ENCODE measurements around the gene EMD. TPM values are rescaled to one million over a fixed set of nuclear protein-coding genes. Genes with fewer than 3 reads are reported as not detected.

EMD gene
- total RNA-seq, 2 donors from 2014 or later: 61.4 to 66.1 TPM

DNA sequence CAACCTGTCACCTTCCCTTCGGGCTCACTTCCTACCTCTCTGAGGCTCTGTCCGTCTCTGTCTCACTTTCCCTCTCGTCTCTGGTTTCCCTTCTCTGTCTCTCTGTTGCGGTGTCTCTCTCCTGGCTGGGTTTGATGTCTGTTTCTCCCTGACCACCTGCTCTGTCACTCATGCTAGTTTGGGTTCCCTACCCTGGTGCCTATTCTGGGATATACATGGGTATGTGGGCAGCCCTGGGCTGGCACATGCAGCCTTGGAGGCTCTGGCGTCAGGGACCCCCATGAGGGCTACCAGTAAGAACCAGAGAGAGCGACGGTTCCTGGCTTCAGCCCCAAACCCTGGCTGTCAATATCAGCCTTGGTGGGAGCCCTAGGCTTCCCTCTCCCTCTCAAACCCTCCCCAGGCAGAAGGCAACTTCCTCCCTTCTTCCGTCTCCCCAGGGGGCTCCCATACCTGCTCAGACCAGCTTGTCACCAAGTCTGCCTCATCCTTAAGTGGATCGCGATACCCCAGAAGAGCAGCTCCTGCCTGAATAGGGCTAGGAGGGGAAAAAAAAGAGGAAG, 29.6 kb downstream of the EMD start:
- no peak for DNase-seq (ENCODE audit: low spot score)
- H3K4me3 ChIP-seq: no peak overlapping the region
- intact Hi-C loops (cut with DNase I): no loop called here
- H3K4me1 ChIP-seq (replicated peaks): no peaks in the 10 kb centered on the region
- 63% methylated on average over 7 of the region's 10 CpGs for WGBS
- no peaks in the 10 kb centered on the region for H3K36me3 ChIP-seq
- H3K9me3 ChIP-seq: no peaks in the 10 kb centered on the region
- H3K27me3 ChIP-seq (replicated peaks; ENCODE audit: insufficient read depth): no peaks in the 10 kb centered on the region
- TF ChIP-seq POLR2A (IDR thresholded peaks at IDR 0.05) (no peak), POLR2AphosphoS5 (IDR thresholded peaks at IDR 0.05) (no peak)
- TF ChIP-seq, protein P1, sequence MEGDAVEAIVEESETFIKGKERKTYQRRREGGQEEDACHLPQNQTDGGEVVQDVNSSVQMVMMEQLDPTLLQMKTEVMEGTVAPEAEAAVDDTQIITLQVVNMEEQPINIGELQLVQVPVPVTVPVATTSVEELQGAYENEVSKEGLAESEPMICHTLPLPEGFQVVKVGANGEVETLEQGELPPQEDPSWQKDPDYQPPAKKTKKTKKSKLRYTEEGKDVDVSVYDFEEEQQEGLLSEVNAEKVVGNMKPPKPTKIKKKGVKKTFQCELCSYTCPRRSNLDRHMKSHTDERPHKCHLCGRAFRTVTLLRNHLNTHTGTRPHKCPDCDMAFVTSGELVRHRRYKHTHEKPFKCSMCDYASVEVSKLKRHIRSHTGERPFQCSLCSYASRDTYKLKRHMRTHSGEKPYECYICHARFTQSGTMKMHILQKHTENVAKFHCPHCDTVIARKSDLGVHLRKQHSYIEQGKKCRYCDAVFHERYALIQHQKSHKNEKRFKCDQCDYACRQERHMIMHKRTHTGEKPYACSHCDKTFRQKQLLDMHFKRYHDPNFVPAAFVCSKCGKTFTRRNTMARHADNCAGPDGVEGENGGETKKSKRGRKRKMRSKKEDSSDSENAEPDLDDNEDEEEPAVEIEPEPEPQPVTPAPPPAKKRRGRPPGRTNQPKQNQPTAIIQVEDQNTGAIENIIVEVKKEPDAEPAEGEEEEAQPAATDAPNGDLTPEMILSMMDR (IDR thresholded peaks at IDR 0.05): no peak
- peak overlapping the region in 1 of 2 donors; percentile 43 for H3K27ac ChIP-seq

DNA sequence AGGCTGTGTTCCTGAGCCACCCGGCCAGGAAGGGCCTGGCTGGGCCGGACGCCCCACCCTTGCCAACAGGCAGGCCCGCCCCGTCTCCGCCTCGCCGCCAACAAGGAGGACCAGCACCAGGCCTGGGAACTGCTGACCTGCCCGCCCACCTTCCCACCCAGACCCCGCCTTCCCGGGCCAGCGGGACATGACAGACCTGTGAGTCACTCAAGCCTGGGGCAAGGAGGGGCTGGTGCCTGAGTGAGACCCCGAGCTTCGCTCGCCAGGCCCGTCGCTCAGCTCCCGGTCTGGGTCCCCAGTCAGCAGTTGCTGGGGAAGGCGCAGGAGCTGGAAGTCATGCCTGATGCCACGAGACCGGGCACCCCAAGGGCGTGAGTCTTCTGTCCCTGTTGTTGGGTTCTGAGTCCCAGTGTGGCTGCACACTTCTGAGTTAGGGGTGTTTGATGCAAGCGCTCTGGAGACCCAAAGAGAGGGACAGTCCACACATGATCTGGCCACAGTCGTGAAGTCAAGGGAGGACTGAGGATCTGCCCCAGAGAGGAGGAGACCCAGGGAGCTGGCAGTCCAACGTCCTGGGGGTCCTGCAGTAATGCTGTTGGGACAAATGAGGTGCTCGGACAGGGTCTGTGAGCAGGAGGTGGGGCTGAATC, 30.3 kb downstream of the EMD start, which contains the start of gene DNASE1L1:
DNASE1L1 (minus strand) TSS at position 33 of the 650 bp plus-strand sequence. CDS start 3,686 bp downstream, outside the sequence.
- intact Hi-C loops (cut with DNase I): no loop called here
- 49% methylated on average over 15 of the region's 26 CpGs for WGBS
- no peak for TF ChIP-seq POLR2AphosphoS5 (IDR thresholded peaks at IDR 0.05)
- TF ChIP-seq POLR2A (IDR thresholded peaks at IDR 0.05): peak; percentile 43
- TF ChIP-seq, protein P1 (IDR thresholded peaks at IDR 0.05): no peak
- DNase-seq (ENCODE audit: low spot score): peak; percentile 40
- H3K9me3 ChIP-seq: no peaks in the 10 kb centered on the region
- no peaks in the 10 kb centered on the region for H3K36me3 ChIP-seq
- no peaks in the 10 kb centered on the region for H3K27me3 ChIP-seq (replicated peaks; ENCODE audit: insufficient read depth)
- H3K4me3 ChIP-seq: no peak within 1 kb of the TSS
- H3K27ac ChIP-seq: peak within 1 kb of the TSS; percentile 18 to 43
- no peaks in the 10 kb centered on the region for H3K4me1 ChIP-seq (replicated peaks)

DNA sequence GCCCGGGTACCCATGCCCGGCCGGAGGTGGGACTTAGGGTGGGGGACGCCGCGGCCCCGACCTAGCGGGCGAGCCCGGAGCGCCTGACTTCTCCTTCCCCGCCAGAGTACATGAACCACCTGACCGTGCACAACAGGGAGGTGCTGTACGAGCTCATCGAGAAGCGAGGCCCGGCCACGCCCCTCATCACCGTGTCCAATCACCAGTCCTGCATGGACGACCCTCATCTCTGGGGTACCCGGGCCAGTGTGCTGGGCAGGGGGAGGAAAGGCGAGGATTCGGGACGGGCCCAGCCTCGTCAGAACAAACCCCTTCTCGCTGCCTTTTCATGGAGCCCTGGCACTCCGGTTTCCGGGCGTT, 32.9 kb downstream of the EMD start:
- peak; percentile 53 for DNase-seq (ENCODE audit: low spot score)
- TF ChIP-seq POLR2AphosphoS5 (IDR thresholded peaks at IDR 0.05) (peak; percentile 63), POLR2A (IDR thresholded peaks at IDR 0.05) (peak; percentile 68)
- TF ChIP-seq, protein P1 (IDR thresholded peaks at IDR 0.05): no peak
- intact Hi-C loops (cut with DNase I): loop anchor here (1.0 kb wide), 1 partner anchor 115 kb away; no protein-coding TSS in a partner anchor
- no peaks in the 10 kb centered on the region for H3K4me1 ChIP-seq (replicated peaks)
- H3K9me3 ChIP-seq: no peaks in the 10 kb centered on the region
- H3K27ac ChIP-seq: peak overlapping the region; percentile 88 to 92
- H3K36me3 ChIP-seq: no peaks in the 10 kb centered on the region
- H3K27me3 ChIP-seq (replicated peaks; ENCODE audit: insufficient read depth): no peaks in the 10 kb centered on the region
- peak overlapping the region; percentile 63 to 64 for H3K4me3 ChIP-seq
- 0% methylated on average over 14 of the region's 29 CpGs for whole genome bisulfite sequencing

DNA sequence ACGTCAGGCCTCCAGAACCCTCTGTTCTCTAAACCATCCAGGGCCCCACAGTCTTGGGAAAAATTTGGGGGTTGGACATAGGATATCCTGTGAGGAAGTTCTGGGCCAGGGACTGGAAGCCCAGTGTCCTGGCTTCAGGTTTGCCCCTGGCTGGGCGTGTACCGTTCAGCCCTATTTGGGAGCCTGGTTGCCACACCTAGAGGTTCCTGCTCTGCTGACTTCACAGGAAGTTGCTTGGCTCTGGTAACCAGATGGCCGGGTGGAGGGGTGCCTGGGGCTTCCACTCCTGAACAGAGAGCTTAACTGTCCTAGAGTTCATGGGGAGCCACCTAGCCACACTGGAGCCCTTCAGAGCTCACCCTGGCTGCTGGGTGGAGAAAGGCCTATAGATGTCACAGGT, 33.4 kb downstream of the EMD start:
- intact Hi-C loops (cut with DNase I): no loop called here
- DNase-seq (ENCODE audit: low spot score): no peak
- Histone ChIP-seq H3K27me3 (replicated peaks; ENCODE audit: insufficient read depth) (no peaks in the 10 kb centered on the region), H3K27ac (peak overlapping the region; percentile 88 to 92), H3K4me3 (no peak overlapping the region), H3K9me3 (no peaks in the 10 kb centered on the region), H3K36me3 (no peaks in the 10 kb centered on the region), H3K4me1 (replicated peaks) (no peaks in the 10 kb centered on the region)
- TF ChIP-seq POLR2AphosphoS5 (IDR thresholded peaks at IDR 0.05) (no peak), POLR2A (IDR thresholded peaks at IDR 0.05) (no peak)
- TF ChIP-seq, protein P1 (IDR thresholded peaks at IDR 0.05): no peak
- WGBS: 0% methylated on average over 1 of the region's 4 CpGs

DNA sequence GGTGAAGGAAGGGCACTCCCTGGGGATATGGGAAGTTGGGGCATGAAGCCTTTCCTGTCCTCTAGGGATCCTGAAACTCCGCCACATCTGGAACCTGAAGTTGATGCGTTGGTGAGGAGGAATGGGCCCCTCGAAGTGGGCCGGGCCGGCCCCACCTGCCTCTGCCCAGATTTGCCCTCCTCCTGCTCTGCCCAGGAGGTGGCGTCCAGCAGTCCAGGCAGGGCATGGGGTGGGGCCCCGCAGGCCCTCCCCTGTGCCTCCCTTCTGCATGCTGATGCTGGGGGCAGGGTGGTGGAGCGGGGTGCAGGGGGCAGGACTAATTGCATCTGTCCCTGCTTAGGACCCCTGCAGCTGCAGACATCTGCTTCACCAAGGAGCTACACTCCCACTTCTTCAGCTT, 34.0 kb downstream of the EMD start:
- Histone ChIP-seq H3K9me3 (no peaks in the 10 kb centered on the region), H3K4me3 (no peak overlapping the region), H3K4me1 (replicated peaks) (no peaks in the 10 kb centered on the region), H3K27ac (no peak overlapping the region), H3K27me3 (replicated peaks; ENCODE audit: insufficient read depth) (no peaks in the 10 kb centered on the region), H3K36me3 (no peaks in the 10 kb centered on the region)
- no peak for DNase-seq (ENCODE audit: low spot score)
- TF ChIP-seq POLR2A (IDR thresholded peaks at IDR 0.05): no peak
- no peak for TF ChIP-seq POLR2AphosphoS5 (IDR thresholded peaks at IDR 0.05)
- TF ChIP-seq, protein P1 (IDR thresholded peaks at IDR 0.05): no peak
- intact Hi-C loops (cut with DNase I): no loop called here
- 92% methylated on average over 2 of the region's 8 CpGs for WGBS

All from prostate gland (tissue), 2 donors.